HG03575 (cell line): Measurements from ENCODE around the gene MAP2K7.
A peak's percentile ranks its signal among the peaks of the same experiment; 100 is the strongest.
"Not testable (repeated sequence)": the region's sequence is repeated elsewhere in the genome, so short reads cannot be mapped to it uniquely, and the experiment has no call there.

Experiments
- ATAC-seq: cut with Tn5 transposase; IDR thresholded peaks from one replicate; pipeline ENCODE4 v1.9.1; 2021; ENCODE audit not compliant: unreplicated experiment, insufficient number of reproducible peaks, low FRiP score; ENCODE audit errors: extremely low read depth

The MAP2K7 gene

GRCh38 chr19:7941895-7942596 is 38.4 kb downstream of the MAP2K7 start:
- no peak for ATAC-seq

- no peak for ATAC-seq
Measured at GRCh38 chr19:7942981-7943443, 39.3 kb downstream of the MAP2K7 start.

- peak; percentile 77 for ATAC-seq
Measured at GRCh38 chr19:7943444-7944176, 39.9 kb downstream of the MAP2K7 start, which contains the start of gene TIMM44. Gene TIMM44 (minus strand): TSS chr19:7943666. CDS start chr19:7943651, 15 bp downstream.

- peak; percentile 9 for ATAC-seq
Measured at GRCh38 chr19:7944177-7944761, 40.6 kb downstream of the MAP2K7 start.

- ATAC-seq: no peak
Measured at GRCh38 chr19:7947939-7948338, 44.3 kb downstream of the MAP2K7 start.

GRCh38 chr19:7953060-7953459 is 49.4 kb downstream of the MAP2K7 start:
- no peak for ATAC-seq

GRCh38 chr19:7953576-7953975 is 49.9 kb downstream of the MAP2K7 start:
- no peak for ATAC-seq

GRCh38 chr19:7955696-7956095 is 52.0 kb downstream of the MAP2K7 start:
- no peak for ATAC-seq

GRCh38 chr19:7959211-7959610 is 55.5 kb downstream of the MAP2K7 start:
- ATAC-seq: no peak

GRCh38 chr19:7961082-7961481 is 57.4 kb downstream of the MAP2K7 start:
- not testable (repeated sequence) for ATAC-seq

- no peak for ATAC-seq
Measured at GRCh38 chr19:7961920-7962626, 58.4 kb downstream of the MAP2K7 start.

GRCh38 chr19:7962644-7963268 is 59.1 kb downstream of the MAP2K7 start:
- no peak for ATAC-seq

GRCh38 chr19:7963566-7963965 is 59.9 kb downstream of the MAP2K7 start:
- no peak for ATAC-seq
